Left cardiac atrium (tissue), 2 donors: ENCODE data around the gene ESM1. TPM values are rescaled to one million over a fixed set of nuclear protein-coding genes. Genes with fewer than 3 reads are reported as not detected.

Experiments used
- total RNA-seq, 2 donors: library from RNA; stranded (reverse); fragmentation: NEBNext Ultra II Directional; extraction: Animal tissue kit (Norgen Biotek cat#: 25700); gene quantifications; one replicate each; pipeline ENCODE4 v1.2.1, GENCODE V29; 2021
- donor health status: DM: no; HTN: yes; CAD: no; lungs with severe emphysema.
- donor health status: DM: yes; HTN: yes; CAD: no.

Gene ESM1
- total RNA-seq, 2 donors from 2014 or later, result 0.18 TPM; not detected in 1

Other genes starting within 250 kb of the ESM1 start
- gene GZMK, start 38.7 kb upstream of the ESM1 start, total RNA-seq, result 1 to 10 TPM in 1 of 2 donors, under 1 TPM in 1; 0.26 to 2.9 TPM
- gene GZMA, start 117.1 kb upstream of the ESM1 start, total RNA-seq, result 1 to 10 TPM in 1 of 2 donors, under 1 TPM in 1; 0.37 to 3.1 TPM
- 10 to 100 TPM; 14.5 to 21.8 TPM for gene GPX8, start 174.6 kb upstream of the ESM1 start, total RNA-seq
- not detected for gene CDC20B, start 187.6 kb upstream of the ESM1 start, total RNA-seq
- gene MCIDAS, start 241.7 kb upstream of the ESM1 start, total RNA-seq, result not detected
- under 1 TPM in 1 of 2 donors, not detected in 1; 0.16 TPM for gene CCNO, start 248.0 kb upstream of the ESM1 start, total RNA-seq